K562 (cell line): ENCODE measurements around the gene TMEM131L. TPM values are rescaled to one million over a fixed set of nuclear protein-coding genes. Genes with fewer than 3 reads are reported as not detected.
A peak's percentile ranks its signal among the peaks of the same experiment; 100 is the strongest.

Experiments
- ATAC-seq: fragments of 200-7000 bp; cut with Tn5 transposase; 3 replicates; pipeline ENCODE4 v1.9.1; 2020; ENCODE audit warnings: moderate library complexity
- BruUV-seq: library from RNA; stranded (reverse); fragments of 400-500 nt; replicated peaks from 2 replicates; lab custom pipeline; 2021; lab: Mats Ljungman, UMichigan
- CTCF ChIA-PET: fragments of 300-600 bp; formaldehyde crosslinking; extraction: SDS; loops from one replicate; lab custom pipeline; 2021; ENCODE audit warnings: low intra/inter-chr PET ratio; lab: Yijun Ruan, JAX
- POLR2A ChIA-PET: fragments of 300-600, 350-650 bp; sonication (Branson Sonifier 250); formaldehyde crosslinking; extraction: SDS; loops from one replicate; lab custom pipeline; 2021; ENCODE audit warnings: antibody characterized with exemption, inconsistent platforms; lab: Yijun Ruan, JAX
- DNase-seq, 4 experiments: peaks; one replicate each; pipeline versions ENCODE4 v3.0.0 to v3.0.0-alpha.2; 2011 to 2018; ENCODE audit warnings: low spot score in 3 of 4, mixed read lengths in 3 of 4; ENCODE audit errors: extremely low read depth in 1 of 4
- FAIRE-seq: peaks from 2 replicates; lab custom pipeline; 2011; peaks lifted over from hg19 to GRCh38; lab: Jason Lieb, UNC
- H2AFZ ChIP-seq: 2 replicates; pipeline ENCODE4 v1.6.0; 2011; ENCODE audit warnings: low read depth, low read length, control low read depth, inconsistent platforms
- H3K27ac ChIP-seq: fragments of 200-600 bp; 3 replicates; pipeline ENCODE4 v1.8.0; 2011; ENCODE audit warnings: low read depth, mild to moderate bottlenecking, control low read depth, inconsistent platforms, low read length, moderate library complexity, mixed read lengths; ENCODE audit errors: extremely low read depth
- H3K27me3 ChIP-seq, 2 experiments: fragments of 300-600 bp in 1 of 2; 2 replicates in 1 of 2; 3 replicates in 1 of 2; pipeline versions ENCODE4 v1.6.0 to v1.8.0; 2011; ENCODE audit warnings: inconsistent platforms in 2 of 2, low read length in 2 of 2, mild to moderate bottlenecking in 1 of 2, mixed read lengths in 1 of 2, moderate library complexity in 1 of 2; ENCODE audit not compliant: control insufficient read depth in 2 of 2, insufficient read depth in 2 of 2
- H3K36me3 ChIP-seq: fragments of 300-600 bp; 3 replicates; pipeline ENCODE4 v1.8.0; 2011; ENCODE audit warnings: mild to moderate bottlenecking, low read length, inconsistent platforms; ENCODE audit not compliant: control insufficient read depth, insufficient read depth
- H3K4me1 ChIP-seq, 2 experiments: fragments of 200-600 bp in 1 of 2; replicated peaks in 1 of 2; 2 replicates in 1 of 2; 3 replicates in 1 of 2; pipeline versions ENCODE4 v1.5.1 to v1.8.0; 2011; ENCODE audit warnings: inconsistent platforms in 2 of 2, low read length in 2 of 2, mild to moderate bottlenecking in 1 of 2, mixed read lengths in 1 of 2, moderate library complexity in 1 of 2; ENCODE audit not compliant: control insufficient read depth in 2 of 2, insufficient read depth in 2 of 2
- H3K4me2 ChIP-seq: 2 replicates; pipeline ENCODE4 v1.6.1; 2011; ENCODE audit warnings: low read length, control low read depth, inconsistent platforms, mixed read lengths; ENCODE audit not compliant: insufficient read depth
- H3K4me3 ChIP-seq: fragments of 200-600 bp; sonication (generic), shearing (Covaris generic); 2 replicates; pipeline ENCODE4 v1.5.1; 2016; ENCODE audit warnings: control low read depth, inconsistent platforms
- H3K79me2 ChIP-seq: fragments of 200-600 bp; 3 replicates; pipeline ENCODE4 v1.8.0; 2011; ENCODE audit warnings: low read length, inconsistent platforms; ENCODE audit not compliant: control insufficient read depth, insufficient read depth
- H3K9ac ChIP-seq, 2 experiments: 2 replicates each; pipeline versions ENCODE4 v1.6.0 to v1.6.1; 2011; ENCODE audit warnings: low read depth in 2 of 2, low read length in 2 of 2, control low read depth in 1 of 2, inconsistent platforms in 1 of 2, mild to moderate bottlenecking in 1 of 2, mixed read lengths in 1 of 2; ENCODE audit not compliant: insufficient read depth in 1 of 2
- H3K9me1 ChIP-seq: one replicate; pipeline ENCODE4 v1.6.0; 2011; ENCODE audit warnings: inconsistent platforms, mild to moderate bottlenecking, low read length, moderate library complexity; ENCODE audit not compliant: control insufficient read depth, insufficient read depth
- H3K9me3 ChIP-seq: replicated peaks from 2 replicates; pipeline ENCODE4 v1.5.1; 2011; ENCODE audit warnings: low read depth, low read length, inconsistent platforms; ENCODE audit not compliant: control insufficient read depth, insufficient read depth
- H4K20me1 ChIP-seq: replicated peaks from 2 replicates; pipeline ENCODE4 v1.6.1; 2011; ENCODE audit warnings: low read length, inconsistent platforms, mixed read lengths; ENCODE audit not compliant: control insufficient read depth, insufficient read depth
- ARHGAP35 ChIP-seq: fragments of 450-650 bp; IDR thresholded peaks from 2 replicates; pipeline ENCODE4 v1.6.1; 2018; ENCODE audit not compliant: partially characterized antibody
- CBX1 ChIP-seq: sonication (generic); IDR thresholded peaks from 2 replicates; pipeline ENCODE4 v1.6.1; 2016; ENCODE audit warnings: antibody characterized with exemption, low read depth, mild to moderate bottlenecking
- SMC3 ChIP-seq: conservative IDR thresholded peaks from 2 replicates; pipeline ENCODE4 v1.6.1; 2011; ENCODE audit warnings: low read depth, low read length, improper control_type of control experiment; ENCODE audit not compliant: insufficient read depth
- SNIP1 ChIP-seq: fragments of 450-650 bp; IDR thresholded peaks from 2 replicates; pipeline ENCODE4 v1.7.1; 2017; ENCODE audit warnings: low read depth, mild to moderate bottlenecking
- ZNF384 ChIP-seq: IDR thresholded peaks from 2 replicates; pipeline ENCODE4 v1.6.1; 2012; ENCODE audit warnings: low read depth, low read length, improper control_type of control experiment
- ZNF449 ChIP-seq: fragments of 250-450 bp; sonication (Bioruptor Pico); IDR thresholded peaks from 2 replicates; pipeline ENCODE4 v1.8.0; 2022; ENCODE audit warnings: moderate library complexity, mild to moderate bottlenecking, inconsistent platforms
- WGBS: fragments of 100-300 bp; shearing (Covaris generic); methylation state at CpG from one replicate; pipeline ENCODE4 v1.1.6; 2016; ENCODE audit warnings: low coverage, mixed read lengths; ENCODE audit not compliant: insufficient coverage; ENCODE audit errors: missing lambda C conversion rate; 5-methylcytosine and 5-hydroxymethylcytosine counted together
- in situ Hi-C: fragments of 300-500 bp; cut with MboI; formaldehyde crosslinking; loops from 4 replicates; pipeline ENCODE4 v1.15.0; 2018; ENCODE audit warnings: inconsistent platforms, mixed read lengths
- intact Hi-C: fragments of 100-400 bp; cut with micrococcal nuclease; formaldehyde crosslinking; loops from 2 replicates; pipeline ENCODE4 v1.14.2; 2022
- polyA plus RNA-seq, 8 experiments: library from polyadenylated mRNA; depleted of rRNA in 4 of 8; stranded (reverse) in 5 of 8; unstranded in 3 of 8; fragments of >200 nt; fragmentation: Nextera tagmentation in 2 of 8; fragmentation: Illumina TruSeq in 1 of 8; extraction: Ambion mirVana in 2 of 8; extraction: Trizol in 1 of 8; gene quantifications; 2 replicates each; pipeline versions ENCODE4 v1.2.1 to v1.2.3, GENCODE V29; 2011 to 2014; ENCODE audit warnings: inconsistent platforms in 1 of 8, missing spikeins in 1 of 8
- total RNA-seq, 7 experiments: library from RNA; depleted of rRNA in 6 of 7; stranded (reverse); fragments of >200 nt in 6 of 7; fragmentation: Illumina TruSeq in 2 of 7; extraction: Trizol in 2 of 7; gene quantifications; 2 replicates each; pipeline versions ENCODE4 v1.2.1 to v1.2.3, GENCODE V29; 2011 to 2021; ENCODE audit warnings: low replicate concordance in 1 of 7
- TF ChIP-seq, protein P1 (sequence below), 2 experiments: fragments of 450-650 bp; formaldehyde crosslinking in 1 of 2; IDR thresholded peaks; 2 replicates each; pipeline versions ENCODE4 v1.4.0 to v1.6.1; 2014 to 2020; ENCODE audit warnings: mild to moderate bottlenecking in 2 of 2, borderline replicate concordance in 1 of 2, low read depth in 1 of 2
- TF ChIP-seq, protein P2 (sequence below): fragments of 450-650 bp; IDR thresholded peaks from 2 replicates; pipeline ENCODE4 v1.6.1; 2017; ENCODE audit warnings: antibody characterized with exemption, mild to moderate bottlenecking

Gene TMEM131L
- total and polyA plus RNA-seq, 9 of the 15 experiments (the other 6 are each of a cell fraction or from before 2014, with no cell fraction given): 1.2 to 20.8 (median 12.9) TPM

DNA sequence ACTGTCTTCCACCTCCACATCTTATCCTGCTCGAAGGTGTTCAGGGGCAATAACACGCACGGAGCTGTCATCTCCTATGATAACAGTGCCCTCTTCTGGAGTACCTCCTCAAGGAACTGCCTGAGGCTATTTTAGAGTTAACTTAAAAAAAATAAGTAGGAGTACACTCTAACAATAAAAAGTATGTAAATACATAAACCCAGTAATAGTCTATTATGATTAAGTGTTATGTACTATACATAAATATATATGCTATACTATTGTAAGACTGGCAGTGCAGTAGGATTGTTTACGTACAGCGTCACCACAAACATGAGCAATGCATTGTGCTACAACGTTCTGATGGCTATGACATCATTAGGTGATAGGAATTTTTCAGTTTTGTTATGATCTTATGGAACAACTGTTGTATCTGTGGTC is 183.4 kb downstream of the TMEM131L start:
- H3K9me1 ChIP-seq: no peaks in the 10 kb centered on the region
- 14% methylated on average over 6 of the region's 6 CpGs for WGBS
- no peaks in the 10 kb centered on the region for H3K36me3 ChIP-seq
- no peak overlapping the region for H3K4me2 ChIP-seq
- H3K4me1 ChIP-seq: no peaks in the 10 kb centered on the region; a peak in 1 of 5 replicates
- FAIRE-seq (peak; percentile 65), ATAC-seq (peak; percentile 87), DNase-seq (peak in 1 of 4 experiments; percentile 62)
- H3K4me3 ChIP-seq: no peak overlapping the region
- peaks cover 0 to 12% of the 10 kb centered on the region in 2 experiments; a peak in 2 of 5 replicates for H3K27me3 ChIP-seq
- no peaks in the 10 kb centered on the region for H4K20me1 ChIP-seq
- intact Hi-C loops (loop anchor here (1.0 to 10.0 kb wide), 4 partner anchors 217 to 565 kb away; no protein-coding TSS in a partner anchor), in situ Hi-C loops (no loop called here)
- no peaks in the 10 kb centered on the region for H3K9me3 ChIP-seq
- H2AFZ ChIP-seq: no peak overlapping the region
- no peak overlapping the region for H3K27ac ChIP-seq
- no TSS peak for BruUV-seq
- ChIA-PET POLR2A (interaction anchor here (0.5 kb wide), 1 partner anchor 1727 kb away, joined by 3 read pairs; no protein-coding TSS in a partner anchor), CTCF (no interaction called here)
- H3K79me2 ChIP-seq: no peaks in the 10 kb centered on the region
- H3K9ac ChIP-seq: no peak overlapping the region
- TF ChIP-seq ARHGAP35: no peak
- TF ChIP-seq, protein P1, sequence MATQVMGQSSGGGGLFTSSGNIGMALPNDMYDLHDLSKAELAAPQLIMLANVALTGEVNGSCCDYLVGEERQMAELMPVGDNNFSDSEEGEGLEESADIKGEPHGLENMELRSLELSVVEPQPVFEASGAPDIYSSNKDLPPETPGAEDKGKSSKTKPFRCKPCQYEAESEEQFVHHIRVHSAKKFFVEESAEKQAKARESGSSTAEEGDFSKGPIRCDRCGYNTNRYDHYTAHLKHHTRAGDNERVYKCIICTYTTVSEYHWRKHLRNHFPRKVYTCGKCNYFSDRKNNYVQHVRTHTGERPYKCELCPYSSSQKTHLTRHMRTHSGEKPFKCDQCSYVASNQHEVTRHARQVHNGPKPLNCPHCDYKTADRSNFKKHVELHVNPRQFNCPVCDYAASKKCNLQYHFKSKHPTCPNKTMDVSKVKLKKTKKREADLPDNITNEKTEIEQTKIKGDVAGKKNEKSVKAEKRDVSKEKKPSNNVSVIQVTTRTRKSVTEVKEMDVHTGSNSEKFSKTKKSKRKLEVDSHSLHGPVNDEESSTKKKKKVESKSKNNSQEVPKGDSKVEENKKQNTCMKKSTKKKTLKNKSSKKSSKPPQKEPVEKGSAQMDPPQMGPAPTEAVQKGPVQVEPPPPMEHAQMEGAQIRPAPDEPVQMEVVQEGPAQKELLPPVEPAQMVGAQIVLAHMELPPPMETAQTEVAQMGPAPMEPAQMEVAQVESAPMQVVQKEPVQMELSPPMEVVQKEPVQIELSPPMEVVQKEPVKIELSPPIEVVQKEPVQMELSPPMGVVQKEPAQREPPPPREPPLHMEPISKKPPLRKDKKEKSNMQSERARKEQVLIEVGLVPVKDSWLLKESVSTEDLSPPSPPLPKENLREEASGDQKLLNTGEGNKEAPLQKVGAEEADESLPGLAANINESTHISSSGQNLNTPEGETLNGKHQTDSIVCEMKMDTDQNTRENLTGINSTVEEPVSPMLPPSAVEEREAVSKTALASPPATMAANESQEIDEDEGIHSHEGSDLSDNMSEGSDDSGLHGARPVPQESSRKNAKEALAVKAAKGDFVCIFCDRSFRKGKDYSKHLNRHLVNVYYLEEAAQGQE (IDR thresholded peaks at IDR 0.05; ENCODE audit: borderline replicate concordance): peak; percentile 40; the same call in 1 of the 2 replicates
- TF ChIP-seq, protein P1 (CRISPR knock-in tag; IDR thresholded peaks at IDR 0.05; ENCODE audit: low read depth): no peak
- TF ChIP-seq ZNF449 (CRISPR knock-in tag): no peak
- peak; percentile 63; the same call in 1 of the 2 replicates for TF ChIP-seq ZNF384
- TF ChIP-seq SNIP1: no peak
- TF ChIP-seq CBX1: no peak
- TF ChIP-seq, protein P2, sequence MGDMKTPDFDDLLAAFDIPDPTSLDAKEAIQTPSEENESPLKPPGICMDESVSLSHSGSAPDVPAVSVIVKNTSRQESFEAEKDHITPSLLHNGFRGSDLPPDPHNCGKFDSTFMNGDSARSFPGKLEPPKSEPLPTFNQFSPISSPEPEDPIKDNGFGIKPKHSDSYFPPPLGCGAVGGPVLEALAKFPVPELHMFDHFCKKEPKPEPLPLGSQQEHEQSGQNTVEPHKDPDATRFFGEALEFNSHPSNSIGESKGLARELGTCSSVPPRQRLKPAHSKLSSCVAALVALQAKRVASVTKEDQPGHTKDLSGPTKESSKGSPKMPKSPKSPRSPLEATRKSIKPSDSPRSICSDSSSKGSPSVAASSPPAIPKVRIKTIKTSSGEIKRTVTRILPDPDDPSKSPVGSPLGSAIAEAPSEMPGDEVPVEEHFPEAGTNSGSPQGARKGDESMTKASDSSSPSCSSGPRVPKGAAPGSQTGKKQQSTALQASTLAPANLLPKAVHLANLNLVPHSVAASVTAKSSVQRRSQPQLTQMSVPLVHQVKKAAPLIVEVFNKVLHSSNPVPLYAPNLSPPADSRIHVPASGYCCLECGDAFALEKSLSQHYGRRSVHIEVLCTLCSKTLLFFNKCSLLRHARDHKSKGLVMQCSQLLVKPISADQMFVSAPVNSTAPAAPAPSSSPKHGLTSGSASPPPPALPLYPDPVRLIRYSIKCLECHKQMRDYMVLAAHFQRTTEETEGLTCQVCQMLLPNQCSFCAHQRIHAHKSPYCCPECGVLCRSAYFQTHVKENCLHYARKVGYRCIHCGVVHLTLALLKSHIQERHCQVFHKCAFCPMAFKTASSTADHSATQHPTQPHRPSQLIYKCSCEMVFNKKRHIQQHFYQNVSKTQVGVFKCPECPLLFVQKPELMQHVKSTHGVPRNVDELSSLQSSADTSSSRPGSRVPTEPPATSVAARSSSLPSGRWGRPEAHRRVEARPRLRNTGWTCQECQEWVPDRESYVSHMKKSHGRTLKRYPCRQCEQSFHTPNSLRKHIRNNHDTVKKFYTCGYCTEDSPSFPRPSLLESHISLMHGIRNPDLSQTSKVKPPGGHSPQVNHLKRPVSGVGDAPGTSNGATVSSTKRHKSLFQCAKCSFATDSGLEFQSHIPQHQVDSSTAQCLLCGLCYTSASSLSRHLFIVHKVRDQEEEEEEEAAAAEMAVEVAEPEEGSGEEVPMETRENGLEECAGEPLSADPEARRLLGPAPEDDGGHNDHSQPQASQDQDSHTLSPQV: no peak
- peak; percentile 53 for TF ChIP-seq SMC3
